HG03097 (cell line): ENCODE data around the gene HIGD1A.
A peak's percentile ranks its signal among the peaks of the same experiment; 100 is the strongest.
"Not testable (repeated sequence)": the region's sequence is repeated elsewhere in the genome, so short reads cannot be mapped to it uniquely, and the experiment has no call there.

ENCODE experiments used
- ATAC-seq: cut with Tn5 transposase; IDR thresholded peaks from one replicate; pipeline ENCODE4 v1.9.1; 2021; ENCODE audit not compliant: unreplicated experiment, low FRiP score

The HIGD1A gene

DNA sequence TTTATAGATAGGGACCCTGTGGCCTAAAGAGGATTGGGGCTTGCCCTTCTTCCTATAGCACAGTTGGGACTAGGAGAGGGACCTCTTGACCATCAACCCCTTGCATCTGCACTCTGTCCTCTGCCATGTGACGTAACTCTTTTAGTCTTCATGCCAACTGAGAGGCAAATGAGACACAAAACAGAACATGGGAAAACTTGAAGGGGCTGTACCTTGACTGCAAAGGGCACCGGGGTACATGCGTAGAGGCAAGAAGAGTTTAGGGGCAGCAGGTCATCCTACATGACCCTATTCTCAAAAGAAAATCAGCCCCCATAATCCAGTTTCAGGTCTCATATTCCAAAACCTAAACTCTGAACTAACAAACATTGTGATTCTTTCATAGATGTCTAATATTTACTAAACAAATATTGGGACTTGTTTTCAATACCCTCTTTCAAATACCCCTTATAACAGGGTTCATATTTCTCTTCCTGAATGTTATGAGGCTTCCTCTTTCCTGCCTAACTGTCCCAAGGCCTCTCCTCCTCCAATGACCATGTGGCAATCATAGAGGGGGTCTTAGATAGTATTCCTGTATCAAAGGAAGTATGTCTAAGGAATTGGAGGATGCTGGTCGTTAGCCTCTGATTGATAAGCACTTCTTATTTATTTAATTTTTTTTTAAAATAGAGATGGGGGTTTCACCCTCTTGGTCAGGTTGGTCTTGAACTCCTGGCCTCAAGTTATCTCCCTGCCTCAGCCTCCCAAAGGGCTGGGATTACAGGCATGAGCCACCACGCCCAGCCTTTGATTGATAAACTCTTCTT, 25.5 kb upstream of the HIGD1A start:
- ATAC-seq = no peak

DNA sequence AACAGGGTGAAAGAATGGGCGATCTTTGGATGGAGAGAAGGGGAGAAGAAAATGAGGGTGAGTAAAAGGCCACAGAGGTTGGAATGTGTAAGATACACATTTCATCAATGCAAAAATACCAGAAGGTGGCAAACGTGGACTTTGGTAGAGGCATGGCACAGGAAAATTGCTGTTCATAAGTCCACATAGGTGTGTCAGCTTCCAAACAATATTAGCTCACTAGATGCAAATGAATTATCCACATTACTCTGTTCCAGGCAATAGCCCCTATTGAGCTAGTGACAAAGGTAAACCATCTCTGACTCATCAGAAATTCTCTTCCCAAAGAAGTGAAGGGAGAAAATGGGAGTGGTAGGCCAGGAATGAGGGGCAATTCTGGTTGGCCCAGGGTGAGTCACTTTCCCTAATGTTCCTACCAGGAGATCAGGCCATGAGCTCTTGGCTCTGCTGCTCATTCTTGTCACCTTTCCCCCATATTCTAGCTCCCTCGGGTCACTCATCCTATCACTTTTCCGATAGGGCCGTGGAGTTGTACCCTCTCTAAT, 24.9 kb upstream of the HIGD1A start:
- no peak for ATAC-seq

DNA sequence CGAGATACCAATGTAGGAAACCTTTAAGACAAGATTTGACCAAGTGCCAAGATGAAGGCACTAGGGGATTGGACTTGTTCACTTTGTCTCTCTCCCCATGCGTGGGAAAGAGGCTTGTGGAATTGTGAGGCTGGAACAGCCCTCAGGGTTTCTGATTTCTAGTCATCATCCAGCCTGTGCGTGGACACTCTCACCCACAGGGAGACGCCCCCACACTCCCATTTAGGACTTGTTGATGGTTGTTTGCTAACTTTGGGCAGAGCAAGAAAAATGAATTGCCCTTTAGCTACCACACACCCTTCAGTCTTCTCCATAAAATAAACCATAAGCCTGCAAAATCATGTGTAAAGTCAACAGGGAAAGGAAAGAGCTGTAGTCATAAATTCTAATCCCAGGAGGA, 23.4 kb upstream of the HIGD1A start:
- no peak for ATAC-seq

DNA sequence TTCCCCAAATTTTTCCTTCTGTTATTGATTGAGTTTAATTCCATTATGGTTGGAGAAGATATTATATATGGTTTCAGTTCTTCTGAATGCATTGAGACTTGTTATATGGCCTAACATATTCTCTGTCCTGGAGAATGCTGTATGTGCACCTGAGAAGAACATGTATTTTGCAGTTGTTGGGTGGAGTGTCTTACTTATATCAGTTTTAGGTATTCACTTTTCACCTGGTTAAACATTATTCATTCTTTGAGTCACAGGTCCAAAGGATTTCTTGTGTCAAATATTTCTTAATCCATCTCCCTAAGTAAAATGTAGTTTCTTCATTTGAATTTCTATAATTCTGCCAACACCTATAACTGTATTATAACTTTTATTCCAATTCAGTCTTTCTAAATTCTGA, 22.7 kb upstream of the HIGD1A start:
- no peak for ATAC-seq

DNA sequence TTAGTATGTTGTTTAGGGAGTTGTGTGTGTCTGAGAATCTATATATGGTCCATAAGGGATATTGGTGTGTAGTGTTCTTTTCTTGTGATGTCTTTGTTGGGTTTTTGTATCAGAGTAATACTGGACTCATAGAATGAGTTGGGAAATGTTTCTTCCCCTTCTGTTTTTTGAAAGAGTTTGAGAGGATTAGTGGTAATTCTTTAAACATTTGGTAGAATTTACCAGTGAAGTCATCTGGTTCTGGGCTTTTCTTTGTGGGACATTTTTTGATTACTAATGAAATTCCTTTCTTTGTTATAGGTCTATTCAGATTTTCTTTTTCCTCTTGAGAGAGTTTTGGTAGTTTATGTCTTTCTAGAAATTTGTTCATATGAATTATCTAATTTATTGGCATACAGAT, 21.9 kb upstream of the HIGD1A start:
- ATAC-seq = no peak

DNA sequence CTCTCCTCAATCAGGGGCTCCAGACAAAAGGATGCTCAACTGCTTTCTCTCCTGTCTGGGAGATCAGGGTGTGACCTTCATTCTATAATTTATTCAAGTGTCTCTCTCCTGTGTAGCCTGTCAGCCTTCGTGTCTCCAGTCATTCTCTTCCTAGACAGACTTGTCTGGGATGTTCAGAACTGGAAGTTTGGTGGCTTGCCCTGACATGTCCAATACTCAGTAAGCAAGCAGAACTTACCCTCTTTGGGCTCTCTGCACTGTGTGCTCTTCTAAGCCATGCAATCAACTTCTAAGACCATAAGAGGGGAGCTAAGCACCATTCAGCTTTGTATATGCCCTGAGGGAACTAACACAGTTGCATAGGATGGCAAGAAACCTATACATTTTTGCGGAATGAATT, 19.1 kb upstream of the HIGD1A start:
- ATAC-seq = no peak

DNA sequence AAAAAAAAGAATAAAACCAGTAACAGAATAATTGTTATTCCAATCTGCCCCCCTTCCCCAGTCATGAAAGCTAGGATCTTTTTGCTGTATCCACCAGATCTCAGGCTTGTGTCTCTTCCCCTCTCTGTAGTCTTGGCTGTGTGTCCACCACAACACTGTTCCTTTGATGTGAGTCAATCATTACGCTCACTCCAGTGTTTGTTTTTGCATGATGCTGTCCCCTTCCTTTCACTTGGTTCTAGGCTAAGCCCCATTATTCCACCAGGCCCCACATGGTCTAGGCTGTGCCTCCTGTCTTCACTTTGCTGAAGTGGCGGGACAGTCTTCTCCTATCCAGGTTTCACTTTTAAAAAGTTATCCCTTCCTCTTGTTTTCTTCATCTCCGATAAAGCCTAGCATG, 18.5 kb upstream of the HIGD1A start:
- ATAC-seq = no peak

DNA sequence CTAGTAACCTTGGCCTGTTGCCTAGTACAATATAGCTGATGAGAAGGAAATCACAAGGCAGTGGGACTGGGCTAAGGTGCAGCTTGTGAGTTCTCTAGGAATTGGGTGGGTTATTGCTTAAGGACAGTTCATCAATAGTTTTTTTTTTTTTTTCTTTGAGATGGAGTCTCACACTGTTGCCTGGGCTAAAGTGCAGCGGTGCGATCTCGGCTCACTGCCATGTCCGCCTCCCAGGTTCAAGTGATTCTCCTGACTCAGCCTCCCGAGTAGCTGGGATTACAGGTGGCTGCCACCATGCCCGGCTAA, 16.4 kb upstream of the HIGD1A start:
- ATAC-seq = no peak

DNA sequence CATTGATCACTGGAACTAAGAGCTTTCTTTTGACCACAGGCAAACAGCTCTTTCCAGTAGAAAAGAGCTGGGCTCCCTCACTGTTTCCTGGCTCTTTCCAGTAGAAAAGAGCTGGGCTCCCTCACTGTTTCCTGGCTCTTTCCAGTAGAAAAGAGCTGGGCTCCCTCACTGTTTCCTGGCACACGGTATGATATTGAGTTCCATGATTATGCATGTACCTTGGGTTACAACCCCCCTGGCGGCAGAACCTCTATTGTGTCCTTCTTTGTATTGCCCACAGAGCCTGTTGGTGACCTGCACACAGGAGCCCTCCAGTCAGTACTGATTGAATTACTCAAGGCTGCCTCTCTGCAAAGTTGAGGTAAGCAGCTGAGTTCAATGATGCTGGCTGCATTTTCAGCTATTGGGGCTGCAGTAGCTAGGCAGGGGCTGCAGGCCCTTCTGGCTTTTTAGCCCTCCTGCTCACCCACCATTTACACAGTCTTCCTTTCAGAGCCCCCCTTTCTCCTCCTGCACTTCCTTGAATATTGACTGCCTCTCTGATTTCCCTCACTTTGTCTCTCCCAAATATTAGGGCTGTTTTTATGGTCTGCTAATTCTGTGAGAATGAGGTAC, 15.2 kb upstream of the HIGD1A start:
- ATAC-seq = no peak

DNA sequence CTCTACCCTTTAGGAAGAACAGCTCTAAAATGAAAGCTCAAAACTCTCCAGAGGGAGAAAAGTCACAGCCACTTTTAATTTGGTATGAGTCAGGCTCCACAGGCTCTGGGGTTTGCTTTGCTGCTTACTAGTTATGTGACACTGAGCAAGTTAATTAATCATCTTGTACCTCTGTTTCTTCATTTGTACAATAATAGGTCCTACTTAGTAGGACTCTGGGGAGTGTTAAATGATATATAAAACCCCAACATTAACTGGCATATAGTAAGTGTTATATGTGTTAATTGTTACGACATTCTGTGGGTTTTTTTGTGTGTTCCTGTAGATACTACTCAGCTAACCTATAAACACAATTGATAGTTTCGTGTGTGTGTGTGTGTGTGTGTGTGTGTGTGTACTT, 11.5 kb upstream of the HIGD1A start:
- ATAC-seq = no peak

DNA sequence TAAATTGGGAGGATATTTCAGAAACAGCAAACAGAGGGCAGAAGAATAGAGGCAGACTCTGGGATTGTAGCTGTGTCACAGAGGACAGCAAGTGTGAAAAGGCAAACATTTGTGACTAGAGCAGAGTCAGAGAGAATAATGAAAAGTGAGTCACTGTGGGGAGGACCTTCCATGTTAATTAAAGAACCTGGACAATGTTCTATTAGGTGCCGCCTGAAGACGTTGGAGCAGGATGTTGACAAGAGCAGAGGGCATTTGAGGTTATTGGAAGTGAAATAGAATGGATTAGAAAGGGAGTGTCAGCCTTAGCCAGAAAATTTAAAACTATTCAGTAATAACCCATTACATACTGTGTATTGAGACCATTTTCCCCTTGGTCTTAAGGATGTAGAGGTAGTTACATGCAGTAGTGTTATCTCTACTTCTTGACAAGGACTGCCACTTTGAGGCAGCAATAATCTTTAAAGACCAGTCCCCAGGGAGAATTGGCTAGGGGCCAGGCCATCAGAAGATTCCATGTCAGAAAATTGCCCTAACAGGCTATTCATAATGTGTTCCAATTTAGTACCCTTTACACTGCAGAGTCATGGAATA, 10.7 kb upstream of the HIGD1A start:
- ATAC-seq = no peak

DNA sequence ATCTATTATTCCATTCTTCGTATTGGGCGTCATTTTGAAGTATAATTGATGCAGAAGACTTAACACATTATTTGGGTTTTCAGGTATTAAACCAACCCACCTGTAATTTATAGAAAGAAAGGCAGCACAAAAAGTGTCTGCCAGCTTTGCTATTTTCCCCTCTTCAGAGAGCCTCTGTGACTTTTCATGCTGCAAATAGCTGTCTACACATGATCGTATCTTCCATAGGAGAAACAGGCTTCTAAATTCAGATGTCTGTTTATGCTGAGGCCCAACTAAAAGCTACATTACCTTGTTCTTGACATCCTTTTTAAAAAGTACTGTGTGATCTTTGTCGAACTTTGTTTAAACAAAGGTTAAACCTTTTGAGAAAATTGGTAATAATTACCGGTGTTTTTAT, 10.0 kb upstream of the HIGD1A start:
- no peak for ATAC-seq

DNA sequence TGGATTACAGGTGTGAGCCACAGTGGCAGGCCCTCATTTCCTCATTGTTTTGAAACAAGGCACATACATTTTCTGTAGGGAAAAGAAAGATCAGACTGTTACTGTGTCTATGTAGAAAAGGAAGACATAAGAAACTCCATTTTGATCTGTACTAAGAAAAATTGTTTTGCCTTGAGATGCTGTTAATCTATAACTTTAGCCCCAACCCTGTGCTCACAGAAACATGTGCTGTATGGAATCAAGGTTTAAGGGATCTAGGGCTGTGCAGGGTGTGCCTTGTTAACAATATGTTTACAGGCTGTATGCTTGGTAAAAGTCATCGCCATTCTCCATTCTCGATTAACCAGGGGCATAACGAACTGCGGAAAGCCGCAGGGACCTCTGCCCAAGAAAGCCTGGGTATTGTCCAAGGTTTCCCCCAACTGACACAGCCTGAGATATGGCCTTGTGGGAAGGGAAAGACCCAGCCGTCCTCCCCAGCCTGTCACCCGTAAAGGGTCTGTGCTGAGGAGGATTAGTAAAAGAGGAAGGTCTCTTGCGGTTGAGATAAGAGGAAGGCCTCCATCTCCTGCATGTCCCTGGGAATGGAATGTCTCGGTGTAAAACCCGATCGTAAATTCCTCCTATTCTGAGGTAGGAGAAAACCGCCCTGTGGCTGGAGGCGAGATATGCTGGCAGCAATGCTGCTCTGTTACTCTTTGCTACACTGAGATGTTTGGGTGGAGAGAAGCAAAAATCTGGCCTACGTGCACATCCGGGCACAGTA, 7.0 kb upstream of the HIGD1A start:
- not testable (repeated sequence) for ATAC-seq

DNA sequence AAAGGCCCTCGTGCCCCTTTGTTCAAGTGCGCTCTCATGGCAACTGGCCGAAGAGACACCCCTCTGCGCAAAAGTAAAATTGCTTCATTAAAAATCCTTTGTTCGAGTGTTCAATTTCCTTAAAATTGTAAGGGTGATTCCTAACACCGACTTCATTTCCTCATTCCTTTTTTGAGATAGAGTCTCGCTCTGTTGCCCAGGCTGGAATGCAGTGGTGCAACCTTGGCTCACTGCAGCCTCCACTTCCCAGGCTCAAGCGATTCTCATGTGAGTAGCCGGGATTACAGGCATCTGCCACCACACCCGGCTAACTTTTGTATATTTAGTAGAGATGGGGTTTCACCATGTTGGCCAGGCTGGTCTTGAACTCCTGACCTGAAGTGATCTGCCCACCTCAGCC, 6.4 kb upstream of the HIGD1A start:
- ATAC-seq = not testable (repeated sequence)

DNA sequence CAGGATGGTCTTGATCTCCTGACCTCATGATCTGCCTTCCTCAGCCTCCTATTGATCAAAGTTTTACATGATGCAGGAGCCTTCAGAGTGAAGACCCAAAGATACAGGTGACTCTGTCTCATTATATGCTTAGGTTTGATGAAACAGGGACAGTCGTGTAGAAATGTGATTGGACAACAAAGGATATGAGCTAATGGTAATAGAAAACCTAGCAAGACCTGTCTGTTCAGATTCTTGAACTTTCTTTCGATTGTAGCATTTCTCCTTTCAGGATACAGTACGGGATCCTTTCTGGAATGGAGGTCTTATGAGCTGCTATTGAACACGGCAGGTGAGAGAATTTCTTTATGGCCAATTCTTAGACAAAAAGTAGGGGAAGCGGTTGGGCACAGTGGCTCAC, 4.9 kb upstream of the HIGD1A start, which contains the start of gene ACKR2:
Gene ACKR2, plus strand, starts transcription at position 244 of the 400 bp plus-strand sequence. CDS start 55,058 bp downstream, outside the sequence.
- no peak for ATAC-seq

DNA sequence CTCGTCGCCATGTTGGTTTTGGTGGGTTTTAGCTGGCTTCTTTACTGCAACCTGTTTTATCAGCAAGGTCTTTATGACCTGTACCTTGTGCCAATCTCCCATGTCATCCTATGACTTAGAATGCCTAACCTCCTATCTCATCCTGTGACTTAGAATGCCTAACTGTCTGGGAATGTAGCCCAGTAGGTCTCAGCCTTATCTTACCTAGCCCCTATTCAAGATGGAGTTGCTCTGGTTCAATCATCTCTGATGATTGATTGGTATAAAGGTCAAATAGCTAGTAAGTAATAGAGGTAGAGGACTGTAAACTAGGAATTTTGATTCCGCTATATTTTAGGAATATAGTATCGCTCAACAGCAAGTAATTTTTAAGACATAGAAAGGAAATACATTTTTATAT, 3.6 kb upstream of the HIGD1A start:
- ATAC-seq = no peak

DNA sequence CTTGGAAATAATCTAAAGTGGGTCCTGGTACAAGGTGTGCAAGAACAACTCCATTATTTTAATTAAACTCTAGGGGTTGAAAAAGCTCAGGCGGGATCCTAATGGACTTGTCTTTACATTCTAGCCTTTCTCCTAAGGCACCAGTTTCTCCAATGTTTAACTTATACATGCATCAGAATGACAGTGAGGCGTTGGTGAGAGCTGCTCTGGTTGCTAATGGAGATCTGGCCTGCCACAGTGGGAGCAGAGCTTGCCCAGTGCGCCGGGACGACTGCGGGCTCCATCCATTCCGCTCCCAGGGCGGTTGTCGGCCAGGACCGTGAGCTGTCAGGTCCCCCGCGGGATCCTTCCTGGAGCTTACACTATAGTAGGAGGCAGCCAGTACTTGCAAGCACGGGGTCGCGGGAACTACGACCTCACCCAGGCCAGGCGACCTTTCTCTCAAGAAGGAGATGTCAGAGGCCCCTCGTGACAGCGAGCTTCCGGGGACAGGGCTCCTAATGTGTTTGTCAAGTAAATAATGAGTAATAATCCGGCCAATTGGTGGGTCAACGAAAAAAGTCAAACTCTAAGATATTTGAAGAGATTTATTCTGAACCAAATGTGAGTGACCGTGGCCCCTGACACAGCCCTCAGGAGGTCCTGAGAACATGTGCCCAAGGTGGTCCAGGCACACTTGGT, 991 bp upstream of the HIGD1A start:
- ATAC-seq = no peak

DNA sequence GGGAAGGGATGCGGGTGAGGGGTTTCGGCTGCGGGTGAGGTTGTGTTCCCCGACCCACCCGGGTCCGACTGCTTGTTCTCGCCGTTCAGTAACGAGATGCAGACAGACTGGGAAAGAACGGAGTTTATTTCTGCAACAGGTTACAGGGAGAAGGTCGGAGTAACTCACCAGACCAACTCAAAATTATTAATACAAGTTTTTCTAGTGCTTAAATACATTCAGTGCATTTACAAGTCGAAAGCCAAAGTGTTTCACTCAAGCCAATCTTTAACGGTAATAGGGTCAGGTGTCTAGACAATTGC, 492 bp upstream of the HIGD1A start:
- ATAC-seq = no peak

DNA sequence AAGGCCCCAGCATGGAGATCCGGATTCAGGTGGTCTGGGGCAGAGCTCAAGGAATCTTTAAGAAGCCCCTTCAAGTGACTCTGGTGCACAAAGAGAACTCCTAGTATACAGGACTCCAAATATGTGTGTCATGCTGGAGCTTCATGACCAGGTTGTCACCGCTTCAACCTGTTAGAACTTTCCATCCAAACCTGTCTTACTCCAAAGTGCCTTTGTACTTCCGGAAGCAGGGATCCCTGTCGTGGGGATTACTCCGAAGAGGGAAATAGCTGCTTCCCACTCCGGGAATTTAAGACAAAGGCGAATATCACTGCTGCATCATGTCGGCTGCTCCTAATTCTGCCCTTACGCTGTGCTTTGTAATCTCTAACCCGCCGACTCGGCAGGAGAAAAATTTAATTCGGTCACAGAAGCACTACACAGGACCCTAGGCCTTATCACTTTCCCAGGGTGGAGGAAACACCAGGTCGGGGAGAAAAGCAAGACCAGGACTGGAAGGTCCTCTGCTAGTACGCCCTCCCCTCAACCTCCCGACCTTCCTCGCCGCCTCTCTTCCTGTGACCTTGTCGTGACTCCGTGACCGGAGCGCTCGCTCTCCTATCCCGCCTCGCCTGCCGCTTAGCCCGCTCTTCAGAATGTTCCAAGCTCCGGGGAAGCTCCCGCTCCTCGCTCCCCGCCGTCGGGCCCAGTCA, 730 bp downstream of the HIGD1A start:
- peak; percentile 23 for ATAC-seq

DNA sequence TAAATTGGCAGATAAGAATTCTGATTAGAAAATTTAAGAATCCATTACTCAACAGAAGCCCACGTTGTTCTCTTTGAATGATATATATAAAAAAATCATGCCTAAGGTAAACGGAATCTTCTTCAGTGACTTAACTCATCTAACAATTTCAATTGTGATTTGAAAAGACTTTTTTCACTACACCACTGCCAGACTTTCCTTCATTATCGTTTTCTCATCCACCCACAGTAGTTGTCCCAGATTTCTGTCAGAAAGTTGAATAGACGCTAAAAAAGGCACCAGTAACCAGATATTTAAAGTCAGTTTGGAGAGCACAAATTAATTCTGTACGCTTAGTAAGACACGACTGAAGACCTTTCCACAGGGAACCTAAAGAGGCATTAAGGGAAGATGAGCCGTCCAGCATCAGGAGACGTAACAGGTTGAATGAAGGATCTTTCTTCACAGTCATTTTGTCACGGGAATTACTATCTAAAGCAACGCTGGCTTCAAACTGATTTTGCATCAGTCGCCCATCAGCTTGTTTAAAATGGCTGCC, 1.3 kb downstream of the HIGD1A start:
- no peak for ATAC-seq
